AML-193 (cell line): ENCODE data around the gene TALDO1.

Experiments used
- DNase-seq, 2 experiments: peaks; one replicate each; lab custom pipeline; 2025; lab: John Stamatoyannopoulos, UW

Gene TALDO1

DNA sequence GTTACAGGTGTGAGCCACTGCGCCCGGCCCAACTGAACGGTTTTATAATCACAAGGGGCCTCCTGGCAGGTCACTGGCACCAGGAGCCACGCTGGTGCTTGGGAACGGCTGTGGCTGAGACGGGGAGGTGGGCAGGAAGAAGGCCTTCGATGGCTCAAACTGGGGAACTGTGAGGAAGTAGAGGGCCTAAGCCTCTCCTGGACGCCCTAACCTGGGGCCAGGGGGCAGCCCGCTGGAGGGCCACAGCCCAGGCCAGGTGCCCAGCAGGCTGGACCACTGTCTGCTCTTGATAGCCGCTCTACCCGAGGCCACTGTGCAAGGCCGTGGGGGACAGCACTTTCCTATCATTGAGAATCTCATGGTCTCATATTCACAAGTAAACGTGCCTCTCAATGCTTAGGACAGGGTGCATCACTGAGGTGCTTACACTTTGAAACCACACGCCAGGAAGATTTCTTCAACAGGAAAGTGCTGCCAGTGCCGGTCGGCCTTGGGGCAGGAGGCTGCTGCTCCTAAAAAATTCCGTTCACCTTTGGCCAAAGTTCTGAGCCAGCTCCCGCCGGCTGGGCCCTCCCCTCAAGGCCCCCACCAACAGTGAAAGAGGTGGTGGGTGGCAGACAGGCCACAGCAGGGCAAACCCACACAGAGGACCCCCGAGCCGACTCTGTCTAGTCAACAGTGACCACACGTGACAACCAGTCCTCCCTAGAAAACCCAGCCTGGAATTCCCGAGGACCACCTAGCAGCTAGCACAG is 22.8 kb downstream of the TALDO1 start:
- no peak for DNase-seq

DNA sequence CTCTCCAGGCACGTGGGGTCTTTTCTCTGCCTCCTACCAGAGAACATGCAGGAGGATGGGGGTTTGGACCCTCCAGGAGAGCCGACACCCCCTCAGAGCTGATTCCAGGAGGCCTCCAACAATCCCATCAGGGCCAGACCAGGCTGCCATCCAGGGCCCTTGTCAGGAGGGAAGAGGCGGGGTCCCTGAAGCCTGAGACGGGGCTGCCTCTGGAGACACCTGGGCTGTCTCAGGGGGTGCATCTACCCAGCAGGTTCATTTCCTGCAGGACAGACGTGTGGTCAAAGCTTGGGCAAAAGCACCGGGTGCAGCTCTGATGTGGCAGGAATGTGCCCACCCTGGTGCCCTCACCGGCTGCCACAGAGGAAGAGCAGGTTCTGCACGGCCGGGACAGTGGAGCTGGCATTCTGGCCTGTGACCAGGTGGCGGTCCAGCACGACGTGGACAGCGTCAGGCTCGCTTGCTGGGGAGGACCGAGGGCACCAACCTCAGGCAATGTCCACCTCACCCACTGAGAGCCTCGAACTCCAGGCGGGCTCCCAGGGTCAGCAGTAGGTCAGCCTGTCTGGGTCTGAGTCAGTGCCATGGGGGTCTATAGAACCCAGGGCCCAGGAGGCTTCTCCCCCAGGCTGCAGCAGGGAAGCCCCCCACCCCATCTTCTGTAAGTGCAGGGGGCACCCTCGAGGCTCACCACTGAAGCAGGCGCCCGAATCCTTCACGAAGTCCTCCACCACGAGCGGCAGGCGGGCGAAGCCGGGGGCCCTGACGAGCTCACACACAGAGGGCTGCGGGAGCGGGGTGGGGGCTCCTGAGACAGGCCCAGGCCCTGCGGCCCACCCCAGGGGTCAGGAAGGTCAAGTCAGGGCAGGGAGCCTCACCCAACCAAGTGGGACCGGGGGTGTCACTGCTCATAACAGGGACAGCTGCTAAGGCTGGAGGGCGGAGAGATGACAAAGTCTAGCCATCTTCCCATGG is 23.7 kb downstream of the TALDO1 start:
- DNase-seq, result no peak

DNA sequence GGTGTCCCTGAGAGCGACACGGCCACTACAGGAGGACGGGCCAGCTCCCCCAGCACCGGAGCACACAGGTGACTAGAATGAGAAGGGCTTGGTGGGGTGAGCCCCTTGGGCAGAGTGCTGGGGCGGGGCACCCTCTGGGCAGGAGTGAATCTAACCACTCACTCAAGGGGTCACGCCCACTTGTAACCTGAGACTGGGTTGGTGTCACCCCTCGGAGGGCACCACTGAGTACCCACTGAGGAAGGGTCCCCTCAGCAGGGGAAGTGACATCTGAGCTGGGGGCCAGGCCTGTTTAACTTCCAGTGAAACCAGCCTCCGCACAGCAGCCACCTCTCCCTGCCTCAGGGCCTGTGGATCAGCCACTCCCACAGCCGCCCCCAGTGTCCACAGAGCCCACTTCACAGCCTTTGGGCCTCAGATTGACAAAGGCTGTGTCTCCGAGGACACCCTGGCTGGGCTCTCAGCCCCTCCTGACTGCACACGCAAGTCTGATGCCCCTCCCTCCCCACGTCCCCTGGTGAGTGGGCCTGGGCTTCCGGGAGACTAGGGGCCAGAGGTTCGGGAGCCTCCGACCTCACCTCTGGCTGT is 24.4 kb downstream of the TALDO1 start:
- DNase-seq, result no peak

- no peak for DNase-seq
Measured at GRCh38 chr11:772429-773390, 25.4 kb downstream of the TALDO1 start.

DNA sequence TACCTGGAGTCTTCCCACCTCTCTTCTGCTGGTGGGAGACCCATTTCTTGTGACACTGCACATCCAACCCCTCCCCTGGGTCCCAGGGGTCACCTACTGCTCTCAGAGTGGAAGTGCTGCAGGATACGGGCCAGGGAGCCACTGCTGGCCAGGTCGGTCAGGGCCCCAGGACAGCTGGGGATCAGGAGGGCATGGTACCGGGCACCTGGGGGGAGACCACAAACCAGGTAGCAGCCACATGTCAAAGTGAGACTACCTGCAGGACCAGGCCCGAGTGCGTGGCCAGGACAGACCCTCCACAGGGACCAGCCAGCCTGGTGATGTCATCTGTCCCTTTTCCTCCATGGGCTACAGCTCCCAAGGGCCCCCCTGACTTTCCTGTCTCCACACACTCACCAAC is 26.2 kb downstream of the TALDO1 start:
- DNase-seq, result no peak

DNA sequence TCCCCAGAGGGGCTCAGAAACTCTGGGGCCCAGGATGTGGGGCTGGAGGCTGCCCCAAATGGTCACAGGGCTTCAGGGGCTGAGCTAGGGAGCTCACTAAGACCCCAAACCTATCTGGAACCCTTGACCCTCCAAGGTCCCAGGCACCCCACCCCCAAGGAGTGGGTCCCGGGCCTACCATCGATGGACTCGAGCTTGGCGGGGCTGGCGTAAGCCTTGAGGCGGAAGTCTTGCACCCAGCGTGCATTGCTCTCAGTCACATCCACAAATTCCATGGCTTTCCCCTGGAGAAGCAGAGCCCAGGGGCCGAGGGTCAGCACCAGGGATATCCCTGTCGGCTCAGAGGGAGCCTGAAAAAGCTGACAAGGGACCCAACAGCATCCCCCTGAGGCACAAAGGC is 26.6 kb downstream of the TALDO1 start:
- DNase-seq, result no peak

GRCh38 chr11:774873-775592 is 27.8 kb downstream of the TALDO1 start:
- DNase-seq, result no peak

- DNase-seq, result no peak
Measured at GRCh38 chr11:776263-776560, 28.9 kb downstream of the TALDO1 start.

DNA sequence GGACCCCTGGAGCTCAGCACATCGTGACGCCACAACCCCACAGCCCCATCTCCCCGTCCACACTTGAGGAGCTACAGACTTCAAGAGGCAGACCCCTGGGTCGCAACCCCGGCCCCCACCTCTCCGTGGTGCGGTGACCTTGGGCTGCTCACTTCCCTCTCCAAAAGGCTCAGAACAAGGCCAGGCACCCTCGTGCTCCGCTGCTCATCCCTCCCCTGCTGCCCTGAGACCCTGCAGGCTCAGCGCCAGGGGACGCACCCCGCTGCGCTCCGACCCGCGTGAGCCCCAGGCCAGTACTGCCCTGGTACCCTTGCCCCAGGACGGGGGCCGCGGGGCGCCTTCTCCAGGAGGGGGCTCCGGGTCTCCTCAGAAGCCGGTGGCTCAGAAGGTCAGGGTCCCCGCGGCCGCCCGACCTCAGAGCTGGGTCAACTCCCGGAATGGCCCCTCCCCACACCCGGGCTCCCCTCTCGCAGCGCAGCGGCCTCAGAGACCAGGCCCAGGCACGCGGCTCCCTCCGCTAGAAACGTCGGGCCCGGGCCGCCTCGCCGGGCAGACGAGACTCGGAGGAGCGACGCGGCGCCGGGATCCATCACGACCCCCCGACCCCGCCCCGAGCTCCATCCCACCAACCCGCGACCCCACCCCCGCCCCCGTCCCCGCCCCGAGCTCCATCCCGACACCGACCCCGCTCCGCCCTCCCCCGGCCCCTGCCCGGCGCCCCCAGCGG is 29.5 kb downstream of the TALDO1 start:
- peak in 1 of 2 experiments; percentile 15 for DNase-seq

- DNase-seq, result peak; percentile 58 to 78
Measured at GRCh38 chr11:777288-778255, 30.3 kb downstream of the TALDO1 start, which contains the start of gene GATD1. Gene GATD1, minus strand, starts transcription at chr11:777487. Its CDS starts 25 bp downstream, at chr11:777462.

- no peak for DNase-seq
Measured at GRCh38 chr11:778976-779954, 32.0 kb downstream of the TALDO1 start.

DNA sequence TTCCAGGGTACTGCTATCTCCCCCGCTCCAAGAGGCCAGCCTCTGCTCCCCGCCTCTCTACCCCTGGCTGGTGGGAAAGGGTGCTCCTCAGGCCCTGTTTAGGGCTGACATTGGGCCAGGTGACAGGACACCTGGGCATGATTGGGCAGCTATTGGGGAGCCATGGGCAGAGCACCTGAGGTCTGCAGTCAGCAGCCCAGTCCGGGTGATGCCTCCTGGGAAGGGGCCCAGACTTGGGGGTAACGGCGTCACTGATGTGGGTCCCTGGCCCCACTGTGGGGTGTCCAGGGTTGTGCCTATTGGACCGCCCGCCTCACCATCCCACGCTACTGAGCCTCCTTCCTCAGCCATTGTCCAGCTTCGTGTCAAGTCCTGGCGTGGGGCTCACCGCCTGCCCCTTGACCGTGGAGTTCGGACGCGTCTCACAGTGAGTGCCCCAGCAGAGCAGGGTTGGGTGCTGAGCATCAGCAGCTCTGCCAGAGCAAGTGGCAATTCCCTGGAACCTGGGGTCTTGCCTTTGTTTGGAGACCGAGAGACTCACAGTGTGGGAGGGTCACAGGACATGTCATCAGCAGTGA is 32.8 kb downstream of the TALDO1 start:
- no peak for DNase-seq

DNA sequence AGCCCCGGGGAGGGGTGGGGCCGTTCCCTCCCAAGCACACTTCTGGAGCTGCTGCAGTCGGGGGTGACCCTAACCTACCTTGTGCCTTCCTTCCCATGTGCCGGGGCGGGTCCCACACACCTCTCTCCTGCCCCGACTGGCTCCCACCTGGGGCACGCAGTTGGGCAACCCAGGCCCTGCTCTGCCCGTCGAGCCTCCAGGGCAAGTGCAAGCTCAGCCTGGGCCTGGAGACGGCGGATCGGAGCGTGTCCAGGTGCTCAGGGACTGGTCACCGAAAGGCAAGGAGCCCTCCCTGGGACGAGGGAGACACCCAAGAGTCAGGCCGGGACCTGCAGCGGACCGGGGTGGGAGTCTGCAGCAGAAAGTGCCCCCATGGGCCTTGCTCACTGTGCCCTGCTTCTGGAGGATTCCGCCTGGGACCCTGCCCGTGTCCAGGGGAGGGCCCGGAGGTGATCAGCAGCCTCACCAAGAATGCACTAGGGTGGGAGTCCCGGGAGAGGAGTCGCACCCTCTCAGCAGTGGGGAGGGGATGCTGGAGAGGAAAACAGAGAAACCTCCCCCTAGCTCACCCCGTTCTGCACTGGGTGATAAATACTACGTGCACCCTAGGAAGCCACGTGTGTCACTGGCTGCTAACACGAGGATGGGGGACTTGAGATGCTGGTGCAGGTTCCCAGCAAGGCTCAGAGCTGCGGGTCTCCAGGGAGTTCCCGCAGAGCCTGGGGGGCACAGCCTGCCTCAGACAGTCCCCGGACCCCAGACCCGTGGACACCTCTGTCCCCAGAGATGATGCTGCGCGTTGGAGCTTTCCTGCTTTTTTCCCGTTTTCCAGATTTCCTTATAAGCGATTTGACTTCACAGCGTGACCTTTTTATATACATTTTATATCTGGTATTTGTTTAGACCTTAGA is 35.3 kb downstream of the TALDO1 start:
- DNase-seq, result no peak

GRCh38 chr11:783581-784015 is 36.3 kb downstream of the TALDO1 start:
- DNase-seq, result no peak

- no peak for DNase-seq
Measured at GRCh38 chr11:786235-787083, 39.2 kb downstream of the TALDO1 start.
